Measurements from ENCODE around the gene KDELR3. TPM values are rescaled to one million over a fixed set of nuclear protein-coding genes. Genes with fewer than 3 reads are reported as not detected.

The KDELR3 gene
- total and polyA plus RNA-seq, 2 of the 8 experiments (the other 6 are each of a cell fraction or from before 2014, with no cell fraction given): 7.9 to 13.0 TPM

GRCh38 chr22:38523479-38523878 is 55.6 kb downstream of the KDELR3 start (continued):
- TF ChIP-seq CHD7 (IDR thresholded peaks at IDR 0.05; ENCODE audit: insufficient replicate concordance, low read length) (no peak), POLR2A (IDR thresholded peaks at IDR 0.05; ENCODE audit: control extremely low read depth in 1 of 2, low read depth in 2 of 2, low read length in 2 of 2) (no peak), BRCA1 (IDR thresholded peaks at IDR 0.05; ENCODE audit: low read depth, low read length) (no peak), HDAC6 (IDR thresholded peaks at IDR 0.05; ENCODE audit: low read depth, low read length) (no peak), SIN3A (conservative IDR thresholded peaks at IDR 0.05 in 1 of 2, IDR thresholded peaks at IDR 0.05 in 1 of 2; ENCODE audit: low read depth in 1 of 2, low read length in 2 of 2) (no peak), KDM4A (IDR thresholded peaks at IDR 0.05; ENCODE audit: low read depth, low read length, severe bottlenecking) (no peak), SP4 (IDR thresholded peaks at IDR 0.05; ENCODE audit: low read length) (no peak)
